GM19240 (cell line): ENCODE data around the gene THUMPD1.
"Not testable (repeated sequence)": the region's sequence is repeated elsewhere in the genome, so short reads cannot be mapped to it uniquely, and the experiment has no call there.

Source experiments
- DNase-seq: peaks from one replicate; pipeline ENCODE4 v3.0.0; 2011; ENCODE audit warnings: low spot score; ENCODE audit not compliant: insufficient read length

THUMPD1 gene

GRCh38 chr16:20749474-20749873 is 7.9 kb upstream of the THUMPD1 start:
- DNase-seq, result no peak

- no peak for DNase-seq
Measured at GRCh38 chr16:20747030-20747816, 5.6 kb upstream of the THUMPD1 start.

- no peak for DNase-seq
Measured at GRCh38 chr16:20746461-20746860, 4.8 kb upstream of the THUMPD1 start.

- no peak for DNase-seq
Measured at GRCh38 chr16:20744922-20745440, 3.4 kb upstream of the THUMPD1 start.

GRCh38 chr16:20743591-20743990 is 2.0 kb upstream of the THUMPD1 start:
- DNase-seq, result no peak

- peak; percentile 65 for DNase-seq
Measured at GRCh38 chr16:20740901-20741521, 607 bp downstream of the THUMPD1 start.

GRCh38 chr16:20740007-20740883 is 1.4 kb downstream of the THUMPD1 start:
- DNase-seq, result no peak

- no peak for DNase-seq
Measured at GRCh38 chr16:20735490-20735889, 6.1 kb downstream of the THUMPD1 start.

- no peak for DNase-seq
Measured at GRCh38 chr16:20734782-20735181, 6.8 kb downstream of the THUMPD1 start.

GRCh38 chr16:20734056-20734455 is 7.6 kb downstream of the THUMPD1 start:
- no peak for DNase-seq

- no peak for DNase-seq
Measured at GRCh38 chr16:20729141-20729540, 12.5 kb downstream of the THUMPD1 start.

- no peak for DNase-seq
Measured at GRCh38 chr16:20727181-20727580, 14.4 kb downstream of the THUMPD1 start.

GRCh38 chr16:20726661-20727060 is 15.0 kb downstream of the THUMPD1 start:
- no peak for DNase-seq

GRCh38 chr16:20720251-20720650 is 21.4 kb downstream of the THUMPD1 start:
- DNase-seq, result no peak

- not testable (repeated sequence) for DNase-seq
Measured at GRCh38 chr16:20717718-20718117, 23.9 kb downstream of the THUMPD1 start.

GRCh38 chr16:20711277-20711911 is 30.2 kb downstream of the THUMPD1 start:
- DNase-seq, result no peak

- not testable (repeated sequence) for DNase-seq
Measured at GRCh38 chr16:20708129-20708528, 33.5 kb downstream of the THUMPD1 start.

GRCh38 chr16:20707461-20707860 is 34.2 kb downstream of the THUMPD1 start:
- no peak for DNase-seq

- not testable (repeated sequence) for DNase-seq
Measured at GRCh38 chr16:20705972-20706371, 35.6 kb downstream of the THUMPD1 start.

GRCh38 chr16:20704281-20704680 is 37.3 kb downstream of the THUMPD1 start:
- DNase-seq, result no peak

GRCh38 chr16:20701692-20702091 is 39.9 kb downstream of the THUMPD1 start:
- not testable (repeated sequence) for DNase-seq
